Measurements from ENCODE around the gene USP47. TPM values are rescaled to one million over a fixed set of nuclear protein-coding genes. Genes with fewer than 3 reads are reported as not detected.
A peak's percentile ranks its signal among the peaks of the same experiment; 100 is the strongest.

The USP47 gene
- total and polyA plus RNA-seq, 9 of the 15 experiments (the other 6 are each of a cell fraction or from before 2014, with no cell fraction given) = 13.1 to 63.6 (median 34.7) TPM

DNA sequence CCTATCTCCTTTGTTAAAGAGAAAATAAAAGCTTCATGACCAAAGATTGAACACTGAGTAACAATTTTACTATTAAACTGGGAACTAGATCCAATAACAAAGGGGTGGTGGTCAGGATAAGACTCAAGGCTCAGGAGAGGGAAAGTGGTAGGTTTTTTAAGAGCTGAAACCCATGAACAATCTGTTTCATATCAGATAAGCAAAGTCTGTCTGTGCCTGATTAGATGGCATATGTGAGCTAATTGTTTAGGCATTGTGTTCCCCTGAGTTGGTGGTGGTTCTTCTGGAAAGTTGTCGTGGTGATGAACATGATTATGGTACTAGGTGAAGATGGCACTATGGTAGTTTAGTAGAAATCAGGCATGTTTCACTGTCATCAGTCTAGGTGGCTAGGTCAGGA is 24.4 kb downstream of the USP47 start (continued):
- TF ChIP-seq, protein P1, sequence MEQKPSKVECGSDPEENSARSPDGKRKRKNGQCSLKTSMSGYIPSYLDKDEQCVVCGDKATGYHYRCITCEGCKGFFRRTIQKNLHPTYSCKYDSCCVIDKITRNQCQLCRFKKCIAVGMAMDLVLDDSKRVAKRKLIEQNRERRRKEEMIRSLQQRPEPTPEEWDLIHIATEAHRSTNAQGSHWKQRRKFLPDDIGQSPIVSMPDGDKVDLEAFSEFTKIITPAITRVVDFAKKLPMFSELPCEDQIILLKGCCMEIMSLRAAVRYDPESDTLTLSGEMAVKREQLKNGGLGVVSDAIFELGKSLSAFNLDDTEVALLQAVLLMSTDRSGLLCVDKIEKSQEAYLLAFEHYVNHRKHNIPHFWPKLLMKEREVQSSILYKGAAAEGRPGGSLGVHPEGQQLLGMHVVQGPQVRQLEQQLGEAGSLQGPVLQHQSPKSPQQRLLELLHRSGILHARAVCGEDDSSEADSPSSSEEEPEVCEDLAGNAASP (IDR thresholded peaks at IDR 0.05) = no peak
- peak; percentile 79 for TF ChIP-seq DPF2 (IDR thresholded peaks at IDR 0.05)
- TF ChIP-seq ZNF431 (CRISPR knock-in tag; IDR thresholded peaks at IDR 0.05) = no peak
- peak; percentile 95 for TF ChIP-seq SOX6 (IDR thresholded peaks at IDR 0.05)
- peak; percentile 37 to 56; a peak in 1 of 4 replicates for TF ChIP-seq KDM1A (IDR thresholded peaks at IDR 0.05)
- no peak for TF ChIP-seq ELF2 (CRISPR knock-in tag; IDR thresholded peaks at IDR 0.05)
- no peak for TF ChIP-seq ZNF583 (CRISPR knock-in tag; IDR thresholded peaks at IDR 0.05)
- TF ChIP-seq, protein P2, sequence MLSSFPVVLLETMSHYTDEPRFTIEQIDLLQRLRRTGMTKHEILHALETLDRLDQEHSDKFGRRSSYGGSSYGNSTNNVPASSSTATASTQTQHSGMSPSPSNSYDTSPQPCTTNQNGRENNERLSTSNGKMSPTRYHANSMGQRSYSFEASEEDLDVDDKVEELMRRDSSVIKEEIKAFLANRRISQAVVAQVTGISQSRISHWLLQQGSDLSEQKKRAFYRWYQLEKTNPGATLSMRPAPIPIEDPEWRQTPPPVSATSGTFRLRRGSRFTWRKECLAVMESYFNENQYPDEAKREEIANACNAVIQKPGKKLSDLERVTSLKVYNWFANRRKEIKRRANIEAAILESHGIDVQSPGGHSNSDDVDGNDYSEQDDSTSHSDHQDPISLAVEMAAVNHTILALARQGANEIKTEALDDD (IDR thresholded peaks at IDR 0.05) = peak; percentile 53; the same call in 1 of the 2 replicates
- peak; percentile 69 for TF ChIP-seq GATA2 (CRISPR knock-in tag; IDR thresholded peaks at IDR 0.05)
- peak; percentile 90 for TF ChIP-seq CBFA2T3 (IDR thresholded peaks at IDR 0.05)
- TF ChIP-seq, protein P3, sequence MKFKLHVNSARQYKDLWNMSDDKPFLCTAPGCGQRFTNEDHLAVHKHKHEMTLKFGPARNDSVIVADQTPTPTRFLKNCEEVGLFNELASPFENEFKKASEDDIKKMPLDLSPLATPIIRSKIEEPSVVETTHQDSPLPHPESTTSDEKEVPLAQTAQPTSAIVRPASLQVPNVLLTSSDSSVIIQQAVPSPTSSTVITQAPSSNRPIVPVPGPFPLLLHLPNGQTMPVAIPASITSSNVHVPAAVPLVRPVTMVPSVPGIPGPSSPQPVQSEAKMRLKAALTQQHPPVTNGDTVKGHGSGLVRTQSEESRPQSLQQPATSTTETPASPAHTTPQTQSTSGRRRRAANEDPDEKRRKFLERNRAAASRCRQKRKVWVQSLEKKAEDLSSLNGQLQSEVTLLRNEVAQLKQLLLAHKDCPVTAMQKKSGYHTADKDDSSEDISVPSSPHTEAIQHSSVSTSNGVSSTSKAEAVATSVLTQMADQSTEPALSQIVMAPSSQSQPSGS (CRISPR knock-in tag; IDR thresholded peaks at IDR 0.05) = no peak
- TF ChIP-seq, protein P4, sequence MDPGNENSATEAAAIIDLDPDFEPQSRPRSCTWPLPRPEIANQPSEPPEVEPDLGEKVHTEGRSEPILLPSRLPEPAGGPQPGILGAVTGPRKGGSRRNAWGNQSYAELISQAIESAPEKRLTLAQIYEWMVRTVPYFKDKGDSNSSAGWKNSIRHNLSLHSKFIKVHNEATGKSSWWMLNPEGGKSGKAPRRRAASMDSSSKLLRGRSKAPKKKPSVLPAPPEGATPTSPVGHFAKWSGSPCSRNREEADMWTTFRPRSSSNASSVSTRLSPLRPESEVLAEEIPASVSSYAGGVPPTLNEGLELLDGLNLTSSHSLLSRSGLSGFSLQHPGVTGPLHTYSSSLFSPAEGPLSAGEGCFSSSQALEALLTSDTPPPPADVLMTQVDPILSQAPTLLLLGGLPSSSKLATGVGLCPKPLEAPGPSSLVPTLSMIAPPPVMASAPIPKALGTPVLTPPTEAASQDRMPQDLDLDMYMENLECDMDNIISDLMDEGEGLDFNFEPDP (CRISPR knock-in tag; IDR thresholded peaks at IDR 0.05) = no peak
- no peak for TF ChIP-seq ZNF175 (CRISPR knock-in tag; IDR thresholded peaks at IDR 0.05; ENCODE audit: low read depth)
- TF ChIP-seq TCF3 (CRISPR knock-in tag; IDR thresholded peaks at IDR 0.05) = peak; percentile 76
- TF ChIP-seq FOXM1 (IDR thresholded peaks at IDR 0.05; ENCODE audit: low read depth) = peak; percentile 66; the same call in 1 of the 2 replicates
- TF ChIP-seq FOXM1 (CRISPR knock-in tag; IDR thresholded peaks at IDR 0.05; ENCODE audit: low read depth) = no peak
- no peak for TF ChIP-seq SRSF3 (IDR thresholded peaks at IDR 0.05; ENCODE audit: insufficient read depth, low read length)
- TF ChIP-seq NFIC (IDR thresholded peaks at IDR 0.05) = peak; percentile 22; the same call in 1 of the 2 replicates
- TF ChIP-seq ZNF263 (CRISPR knock-in tag; IDR thresholded peaks at IDR 0.05; ENCODE audit: borderline replicate concordance) = no peak
- TF ChIP-seq HNRNPUL1 (IDR thresholded peaks at IDR 0.05; ENCODE audit: low read length) = no peak
- TF ChIP-seq CCNT2 (IDR thresholded peaks at IDR 0.05; ENCODE audit: borderline replicate concordance, extremely low read depth, insufficient read length, low read depth, low read length) = peak; percentile 15
- TF ChIP-seq ATF7 (IDR thresholded peaks at IDR 0.05) = no peak
- no peak for TF ChIP-seq NCOA4 (IDR thresholded peaks at IDR 0.05; ENCODE audit: partially characterized antibody)
- TF ChIP-seq, protein P5, sequence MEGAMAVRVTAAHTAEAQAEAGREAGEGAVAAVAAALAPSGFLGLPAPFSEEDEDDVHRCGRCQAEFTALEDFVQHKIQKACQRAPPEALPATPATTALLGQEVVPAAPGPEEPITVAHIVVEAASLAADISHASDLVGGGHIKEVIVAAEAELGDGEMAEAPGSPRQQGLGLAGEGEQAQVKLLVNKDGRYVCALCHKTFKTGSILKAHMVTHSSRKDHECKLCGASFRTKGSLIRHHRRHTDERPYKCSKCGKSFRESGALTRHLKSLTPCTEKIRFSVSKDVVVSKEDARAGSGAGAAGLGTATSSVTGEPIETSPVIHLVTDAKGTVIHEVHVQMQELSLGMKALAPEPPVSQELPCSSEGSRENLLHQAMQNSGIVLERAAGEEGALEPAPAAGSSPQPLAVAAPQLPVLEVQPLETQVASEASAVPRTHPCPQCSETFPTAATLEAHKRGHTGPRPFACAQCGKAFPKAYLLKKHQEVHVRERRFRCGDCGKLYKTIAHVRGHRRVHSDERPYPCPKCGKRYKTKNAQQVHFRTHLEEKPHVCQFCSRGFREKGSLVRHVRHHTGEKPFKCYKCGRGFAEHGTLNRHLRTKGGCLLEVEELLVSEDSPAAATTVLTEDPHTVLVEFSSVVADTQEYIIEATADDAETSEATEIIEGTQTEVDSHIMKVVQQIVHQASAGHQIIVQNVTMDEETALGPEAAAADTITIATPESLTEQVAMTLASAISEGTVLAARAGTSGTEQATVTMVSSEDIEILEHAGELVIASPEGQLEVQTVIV (CRISPR knock-in tag; IDR thresholded peaks at IDR 0.05; ENCODE audit: borderline replicate concordance) = no peak
- no peak for TF ChIP-seq TSC22D4 (tag; IDR thresholded peaks at IDR 0.05)
